Measurements from ENCODE around the gene FAM8A1. TPM values are rescaled to one million over a fixed set of nuclear protein-coding genes. Genes with fewer than 3 reads are reported as not detected.
"Not testable (repeated sequence)": the region's sequence is repeated elsewhere in the genome, so short reads cannot be mapped to it uniquely, and the experiment has no call there.

The FAM8A1 gene
- polyA plus RNA-seq = 10 to 100 TPM in 2 of 3 donors, 1 to 10 TPM in 1; 9.0 to 12.5 (median 11.1) TPM

GRCh38 chr6:17599877-17600526 lies at the start of gene FAM8A1:
FAM8A1 (plus strand) TSS chr6:17600302; CDS start chr6:17600410, 108 bp downstream.
- WGBS, 3 donors = 6 to 8% (median 7%) methylated on average over 33 to 42 of the region's 42 CpGs
- peak within 1 kb of the TSS; percentile 44 for H3K27ac ChIP-seq (ENCODE audit: low read depth, low read length)

- 91 to 92% (median 91%) methylated on average over 9 of the region's 9 CpGs for WGBS, 3 donors
- no peak overlapping the region for H3K27ac ChIP-seq (ENCODE audit: low read depth, low read length)
Measured at GRCh38 chr6:17551383-17551958, 48.6 kb upstream of the FAM8A1 start.

GRCh38 chr6:17552861-17553260 lies 47.2 kb upstream of the FAM8A1 start:
- H3K27ac ChIP-seq (ENCODE audit: low read depth, low read length) = no peak overlapping the region
- 81 to 88% (median 83%) methylated on average over 3 of the region's 3 CpGs for WGBS, 3 donors

GRCh38 chr6:17556014-17556413 lies 44.1 kb upstream of the FAM8A1 start:
- 87 to 93% (median 89%) methylated on average over 4 of the region's 4 CpGs for WGBS, 3 donors

GRCh38 chr6:17562636-17563035 lies 37.5 kb upstream of the FAM8A1 start:
- H3K27ac ChIP-seq (ENCODE audit: low read depth, low read length) = no peak overlapping the region
- 87 to 90% (median 90%) methylated on average over 3 of the region's 3 CpGs for WGBS, 3 donors

More at GRCh38 chr6:17556014-17556413, 44.1 kb upstream of the FAM8A1 start:
- H3K27ac ChIP-seq (ENCODE audit: low read depth, low read length) = no peak overlapping the region

- no peak overlapping the region for H3K27ac ChIP-seq (ENCODE audit: low read depth, low read length)
- 82 to 87% (median 85%) methylated on average over 3 of the region's 3 CpGs for WGBS, 3 donors
Measured at GRCh38 chr6:17565399-17565798, 34.7 kb upstream of the FAM8A1 start.

- WGBS, 3 donors = 78 to 87% (median 83%) methylated on average over 8 of the region's 8 CpGs
- no peak overlapping the region for H3K27ac ChIP-seq (ENCODE audit: low read depth, low read length)
Measured at GRCh38 chr6:17574866-17575560, 25.1 kb upstream of the FAM8A1 start.

GRCh38 chr6:17577059-17577458 lies 23.0 kb upstream of the FAM8A1 start:
- no peak overlapping the region for H3K27ac ChIP-seq (ENCODE audit: low read depth, low read length)
- 93 to 100% (median 96%) methylated on average over 1 of the region's 1 CpG for WGBS, 3 donors

- H3K27ac ChIP-seq (ENCODE audit: low read depth, low read length) = no peak overlapping the region
- WGBS, 3 donors = 14 to 19% (median 15%) methylated on average over 44 to 53 of the region's 53 CpGs
Measured at GRCh38 chr6:17580518-17581048, 19.5 kb upstream of the FAM8A1 start.

- not testable (repeated sequence) for H3K27ac ChIP-seq (ENCODE audit: low read depth, low read length)
- 90 to 97% (median 96%) methylated on average over 7 of the region's 7 CpGs for WGBS, 3 donors
Measured at GRCh38 chr6:17581282-17581681, 18.8 kb upstream of the FAM8A1 start.

GRCh38 chr6:17583811-17584210 lies 16.3 kb upstream of the FAM8A1 start:
- WGBS, 3 donors = 14 to 25% (median 19%) methylated on average over 5 of the region's 5 CpGs
- H3K27ac ChIP-seq (ENCODE audit: low read depth, low read length) = no peak overlapping the region

GRCh38 chr6:17584241-17584803 lies 15.8 kb upstream of the FAM8A1 start:
- 5 to 8% (median 6%) methylated on average over 7 of the region's 7 CpGs for WGBS, 3 donors
- no peak overlapping the region for H3K27ac ChIP-seq (ENCODE audit: low read depth, low read length)

- no peak overlapping the region for H3K27ac ChIP-seq (ENCODE audit: low read depth, low read length)
- 63 to 72% (median 71%) methylated on average over 7 of the region's 7 CpGs for WGBS, 3 donors
Measured at GRCh38 chr6:17585766-17586490, 14.2 kb upstream of the FAM8A1 start.

- 93 to 96% (median 95%) methylated on average over 13 of the region's 13 CpGs for WGBS, 3 donors
Measured at GRCh38 chr6:17586623-17587022, 13.5 kb upstream of the FAM8A1 start.

GRCh38 chr6:17588011-17588410 lies 12.1 kb upstream of the FAM8A1 start:
- no peak overlapping the region for H3K27ac ChIP-seq (ENCODE audit: low read depth, low read length)
- WGBS, 3 donors = 71 to 88% (median 85%) methylated on average over 6 of the region's 6 CpGs

More at GRCh38 chr6:17586623-17587022, 13.5 kb upstream of the FAM8A1 start:
- H3K27ac ChIP-seq (ENCODE audit: low read depth, low read length) = not testable (repeated sequence)

- 68 to 78% (median 78%) methylated on average over 5 of the region's 5 CpGs for WGBS, 3 donors
- no peak overlapping the region for H3K27ac ChIP-seq (ENCODE audit: low read depth, low read length)
Measured at GRCh38 chr6:17589406-17590096, 10.6 kb upstream of the FAM8A1 start.

- no peak overlapping the region for H3K27ac ChIP-seq (ENCODE audit: low read depth, low read length)
- 45 to 80% (median 57%) methylated on average over 1 of the region's 1 CpG for WGBS, 3 donors
Measured at GRCh38 chr6:17591287-17591686, 8.8 kb upstream of the FAM8A1 start.

- H3K27ac ChIP-seq (ENCODE audit: low read depth, low read length) = no peak overlapping the region
Measured at GRCh38 chr6:17593246-17593645, 6.9 kb upstream of the FAM8A1 start.

All from adipose tissue (tissue), 3 donors.